Heart left ventricle (tissue), 13 donors: ENCODE measurements around the gene BTNL2.
A peak's percentile ranks its signal among the peaks of the same experiment; 100 is the strongest.

ENCODE experiments used
- POLR2A ChIP-seq, 2 donors: fragments of 450-650 bp; IDR thresholded peaks; one replicate each; pipeline ENCODE4 v1.6.1; 2017; ENCODE audit warnings: antibody characterized with exemption in 2 of 2, mild to moderate bottlenecking in 2 of 2, moderate library complexity in 2 of 2
- TF ChIP-seq, protein P1 (sequence below), 12 donors: fragments of 200-600 bp; sonication (generic) in 4 of 12; IDR thresholded peaks; one replicate each; pipeline versions ENCODE4 v1.5.0 to v1.8.0; 2018 to 2022; ENCODE audit warnings: antibody characterized with exemption in 12 of 12, mild to moderate bottlenecking in 5 of 12
- donor health status: ischemic (EF 13 %, LVEDD 7.1; RV severe dilation, severe dysfunction).
- donor health status: DM: no; HTN: yes; CAD: no.
- donor health status: DM: no; HTN: no; CAD: no.
- donor health status: ischemic (EF 25% LVEDD 6.9; RV normal size, moderate dysfunction).
- donor health status: ischemic (EF 25% LVEDD 5.7; RV mildly dilated, moderate dysfunction).
- donor health status: ischemic (EF 35%, LVEDD 5.7; RV mildly dilated, moderate dysfunction).
- donor health status: nonischemic (EF 11% LVEDD 7.7; RV severe dilation, severe dysfunction).
- donor health status: DM: yes; HTN: yes; CAD: no.
- donor health status: PGD.
- donor health status: ischemic (EF 29% LVEDD 5.4; RV normal size, mild dysfunction).
- donor health status: nonischemic (EF 23%, LVEDD 6.1; RV moderate dilation, normal function).

DNA sequence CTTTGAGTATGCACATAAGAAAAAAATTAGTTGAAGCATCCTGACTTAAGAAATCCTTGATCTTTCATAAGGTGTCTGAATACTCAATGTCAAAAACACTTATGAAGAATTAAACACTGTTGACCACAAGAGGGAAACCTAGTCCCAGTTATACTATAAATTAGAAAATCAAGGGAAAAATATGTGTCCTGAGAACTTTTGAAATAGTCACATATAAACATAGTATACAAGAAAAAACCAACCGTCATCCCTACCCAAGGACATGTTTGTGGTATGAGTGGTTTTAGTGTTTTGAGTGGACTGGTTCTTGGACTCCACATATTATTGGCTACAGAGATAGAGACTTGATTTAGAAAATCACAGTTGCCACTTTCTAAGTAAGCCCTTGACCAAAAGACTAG lies 25.1 kb upstream of the BTNL2 start:
- TF ChIP-seq, protein P1, sequence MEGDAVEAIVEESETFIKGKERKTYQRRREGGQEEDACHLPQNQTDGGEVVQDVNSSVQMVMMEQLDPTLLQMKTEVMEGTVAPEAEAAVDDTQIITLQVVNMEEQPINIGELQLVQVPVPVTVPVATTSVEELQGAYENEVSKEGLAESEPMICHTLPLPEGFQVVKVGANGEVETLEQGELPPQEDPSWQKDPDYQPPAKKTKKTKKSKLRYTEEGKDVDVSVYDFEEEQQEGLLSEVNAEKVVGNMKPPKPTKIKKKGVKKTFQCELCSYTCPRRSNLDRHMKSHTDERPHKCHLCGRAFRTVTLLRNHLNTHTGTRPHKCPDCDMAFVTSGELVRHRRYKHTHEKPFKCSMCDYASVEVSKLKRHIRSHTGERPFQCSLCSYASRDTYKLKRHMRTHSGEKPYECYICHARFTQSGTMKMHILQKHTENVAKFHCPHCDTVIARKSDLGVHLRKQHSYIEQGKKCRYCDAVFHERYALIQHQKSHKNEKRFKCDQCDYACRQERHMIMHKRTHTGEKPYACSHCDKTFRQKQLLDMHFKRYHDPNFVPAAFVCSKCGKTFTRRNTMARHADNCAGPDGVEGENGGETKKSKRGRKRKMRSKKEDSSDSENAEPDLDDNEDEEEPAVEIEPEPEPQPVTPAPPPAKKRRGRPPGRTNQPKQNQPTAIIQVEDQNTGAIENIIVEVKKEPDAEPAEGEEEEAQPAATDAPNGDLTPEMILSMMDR (IDR thresholded peaks at IDR 0.05), result peak; percentile 16 to 66 (median 42)
- no peak for TF ChIP-seq POLR2A (IDR thresholded peaks at IDR 0.05)
